K562 (cell line): ENCODE data around the gene GRIN2D. TPM values are rescaled to one million over a fixed set of nuclear protein-coding genes. Genes with fewer than 3 reads are reported as not detected.

ENCODE experiments used
- BHLHE40 ChIP-seq: IDR thresholded peaks from 2 replicates; pipeline ENCODE4 v1.6.1; 2011; ENCODE audit warnings: low read length, improper control_type of control experiment
- CAMTA2 ChIP-seq: fragments of 250-450 bp; sonication (Bioruptor Pico); conservative IDR thresholded peaks from 2 replicates; pipeline ENCODE4 v1.5.1; 2022
- CHD7 ChIP-seq: fragments of 200-600 bp; sonication (generic); IDR thresholded peaks from one replicate; pipeline ENCODE4 v1.6.1; 2012; ENCODE audit warnings: mild to moderate bottlenecking, low read depth, low read length, inconsistent platforms
- DDX20 ChIP-seq: fragments of 450-650 bp; IDR thresholded peaks from 2 replicates; pipeline ENCODE4 v1.6.1; 2016; ENCODE audit warnings: missing genetic modification characterization, low read depth, mild to moderate bottlenecking, missing compliant biosample characterization, moderate library complexity
- DMBX1 ChIP-seq: fragments of 250-450 bp; sonication (Bioruptor Pico); IDR thresholded peaks from 2 replicates; pipeline ENCODE4 v1.8.0; 2022; ENCODE audit warnings: inconsistent platforms, mild to moderate bottlenecking, moderate library complexity, borderline replicate concordance
- ESRRB ChIP-seq: fragments of 250-450 bp; sonication (Bioruptor Pico); IDR thresholded peaks from 2 replicates; pipeline ENCODE4 v1.5.0; 2020; ENCODE audit warnings: mild to moderate bottlenecking, moderate library complexity, borderline replicate concordance
- HSF4 ChIP-seq: fragments of 250-450 bp; sonication (Bioruptor Pico); IDR thresholded peaks from 2 replicates; pipeline ENCODE4 v2.1.2; 2022; ENCODE audit warnings: mild to moderate bottlenecking, moderate library complexity, borderline replicate concordance
- ZBTB33 ChIP-seq: sonication (generic); formaldehyde crosslinking; IDR thresholded peaks from 2 replicates; pipeline ENCODE4 v1.8.1; 2023; ENCODE audit warnings: mild to moderate bottlenecking, missing genetic modification reagents
- ZSCAN29 ChIP-seq: fragments of 450-650 bp; IDR thresholded peaks from 2 replicates; pipeline ENCODE4 v1.6.1; 2017
- polyA plus RNA-seq, 8 experiments: library from polyadenylated mRNA; depleted of rRNA in 4 of 8; stranded (reverse) in 5 of 8; unstranded in 3 of 8; fragments of >200 nt; fragmentation: Nextera tagmentation in 2 of 8; fragmentation: Illumina TruSeq in 1 of 8; extraction: Ambion mirVana in 2 of 8; extraction: Trizol in 1 of 8; gene quantifications; 2 replicates each; pipeline versions ENCODE4 v1.2.1 to v1.2.3, GENCODE V29; 2011 to 2014; ENCODE audit warnings: inconsistent platforms in 1 of 8, missing spikeins in 1 of 8
- total RNA-seq, 7 experiments: library from RNA; depleted of rRNA in 6 of 7; stranded (reverse); fragments of >200 nt in 6 of 7; fragmentation: Illumina TruSeq in 2 of 7; extraction: Trizol in 2 of 7; gene quantifications; 2 replicates each; pipeline versions ENCODE4 v1.2.1 to v1.2.3, GENCODE V29; 2011 to 2021; ENCODE audit warnings: low replicate concordance in 1 of 7
- TF ChIP-seq, protein P1 (sequence below): fragments of 200-800 bp; sonication (Bioruptor generic); IDR thresholded peaks from 2 replicates; pipeline ENCODE4 v1.6.1; 2017; ENCODE audit warnings: missing genetic modification characterization, missing compliant biosample characterization

GRIN2D gene
- total and polyA plus RNA-seq, 9 of the 15 experiments (the other 6 are each of a cell fraction or from before 2014, with no cell fraction given) = 0.32 to 31.5 (median 1.8) TPM

- peak; percentile 52; the same call in 1 of the 2 replicates for TF ChIP-seq ZBTB33 (CRISPR knock-in tag)
- TF ChIP-seq CHD7 = no peak
- TF ChIP-seq ZSCAN29 = no peak; the same call in 1 of the 2 replicates
- TF ChIP-seq, protein P1, sequence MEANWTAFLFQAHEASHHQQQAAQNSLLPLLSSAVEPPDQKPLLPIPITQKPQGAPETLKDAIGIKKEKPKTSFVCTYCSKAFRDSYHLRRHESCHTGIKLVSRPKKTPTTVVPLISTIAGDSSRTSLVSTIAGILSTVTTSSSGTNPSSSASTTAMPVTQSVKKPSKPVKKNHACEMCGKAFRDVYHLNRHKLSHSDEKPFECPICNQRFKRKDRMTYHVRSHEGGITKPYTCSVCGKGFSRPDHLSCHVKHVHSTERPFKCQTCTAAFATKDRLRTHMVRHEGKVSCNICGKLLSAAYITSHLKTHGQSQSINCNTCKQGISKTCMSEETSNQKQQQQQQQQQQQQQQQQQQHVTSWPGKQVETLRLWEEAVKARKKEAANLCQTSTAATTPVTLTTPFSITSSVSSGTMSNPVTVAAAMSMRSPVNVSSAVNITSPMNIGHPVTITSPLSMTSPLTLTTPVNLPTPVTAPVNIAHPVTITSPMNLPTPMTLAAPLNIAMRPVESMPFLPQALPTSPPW (CRISPR knock-in tag) = peak; percentile 78
- peak; percentile 57 for TF ChIP-seq BHLHE40
- no peak for TF ChIP-seq HSF4 (CRISPR knock-in tag)
- no peak for TF ChIP-seq ESRRB
- TF ChIP-seq DDX20 (tag) = no peak
- TF ChIP-seq DMBX1 (CRISPR knock-in tag) = peak; percentile 88
- no peak for TF ChIP-seq CAMTA2 (CRISPR knock-in tag)
Measured at GRCh38 chr19:48398375-48399235, 5.1 kb downstream of the GRIN2D start (continued).
